COR-L47 (cell line): ENCODE measurements around the gene SPG7.
A peak's percentile ranks its signal among the peaks of the same experiment; 100 is the strongest.

Experiments
- DNase-seq: peaks from one replicate; lab custom pipeline; 2025; lab: John Stamatoyannopoulos, UW

SPG7 gene

DNA sequence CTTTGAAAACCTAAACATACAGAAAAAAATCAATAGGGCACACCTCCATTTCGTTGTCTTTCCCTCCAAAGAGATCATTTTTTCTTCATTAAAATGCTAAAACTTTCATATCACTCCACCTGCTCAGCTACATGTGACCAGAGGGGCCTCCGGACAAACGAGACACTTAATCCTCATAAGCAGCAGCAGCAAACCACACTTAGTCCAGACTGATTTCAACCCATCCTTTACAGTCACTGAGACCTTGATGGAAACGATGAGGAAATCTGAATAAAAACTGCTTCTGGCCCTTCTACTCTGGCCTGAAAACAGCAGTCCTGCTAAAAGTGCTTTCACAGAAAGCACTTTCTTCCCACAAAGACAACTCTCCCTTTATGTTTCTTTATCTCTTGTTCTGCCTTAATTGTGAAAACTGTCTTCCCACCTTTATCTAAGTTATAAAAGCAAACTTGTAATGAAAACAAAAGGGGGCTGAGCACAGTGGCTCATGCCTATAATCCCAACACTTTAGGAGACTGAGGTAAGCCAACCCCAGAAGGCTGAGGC lies 22.4 kb upstream of the SPG7 start:
- no peak for DNase-seq

DNA sequence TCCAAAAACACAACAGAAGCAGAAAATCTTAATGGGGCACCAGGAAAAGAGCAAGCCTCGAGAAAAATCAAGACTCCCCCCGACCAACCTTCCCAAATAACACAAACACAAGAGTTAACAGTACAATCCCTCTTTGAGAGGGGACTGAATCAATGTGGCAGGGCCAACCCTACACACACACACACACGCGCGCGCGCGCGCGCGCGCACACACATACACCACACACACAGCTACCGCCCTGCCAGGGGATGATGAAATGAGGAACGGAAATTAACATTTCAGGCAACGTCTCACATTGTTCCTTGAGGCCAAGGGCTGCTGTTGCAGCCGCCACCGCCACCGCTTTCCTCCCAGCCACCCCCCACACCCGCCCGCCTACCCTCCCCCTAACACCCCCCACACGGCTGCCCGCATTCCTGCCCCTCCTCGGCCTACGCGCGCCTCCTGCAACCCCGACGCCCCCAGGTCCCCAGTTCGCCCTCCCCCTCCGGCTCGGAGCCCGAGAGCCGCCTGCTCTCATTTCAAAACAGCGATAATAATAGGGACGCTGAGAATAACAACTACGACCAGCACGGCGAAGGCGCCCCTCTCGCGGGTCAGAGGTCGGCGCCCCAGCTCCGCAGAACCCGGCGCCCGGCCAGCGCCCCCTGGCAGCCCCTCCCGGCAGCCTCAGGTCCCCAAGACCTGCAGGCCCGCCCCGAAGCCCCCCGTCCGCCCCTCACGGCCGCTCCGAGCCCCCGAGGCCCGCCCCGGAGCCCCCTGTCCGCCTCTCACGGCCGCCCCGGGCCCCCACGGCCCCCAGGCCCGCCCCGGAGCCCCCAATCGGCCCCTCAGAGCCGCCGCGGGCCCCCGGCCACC lies 18.9 kb upstream of the SPG7 start:
- peak; percentile 80 for DNase-seq

DNA sequence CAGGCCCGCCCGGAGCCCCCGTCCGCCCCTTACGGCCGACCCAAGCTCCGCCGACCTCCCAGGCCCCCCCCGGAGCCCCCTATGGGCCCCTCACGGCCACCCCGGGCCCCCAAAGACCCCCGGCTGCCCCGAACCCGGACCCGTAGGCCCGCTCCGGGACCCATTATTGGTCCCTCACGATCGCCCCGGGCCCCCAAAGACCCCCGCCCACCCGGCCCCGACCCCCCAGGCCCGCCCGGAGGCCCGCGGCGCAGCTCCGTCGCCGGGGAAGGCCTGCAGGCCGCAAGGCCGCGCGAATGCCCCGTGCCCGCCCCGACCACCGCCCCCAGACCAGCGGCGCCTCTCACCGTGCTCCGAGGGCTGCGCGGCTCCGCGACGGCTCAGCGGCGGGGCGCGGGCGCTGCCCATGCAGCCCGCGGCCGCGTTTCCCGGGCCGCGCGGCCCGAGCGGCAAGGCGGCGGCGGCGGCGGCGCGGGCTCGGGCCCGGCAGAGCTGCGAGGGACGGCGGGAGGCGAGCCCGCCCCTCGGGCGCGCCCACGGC lies 18.2 kb upstream of the SPG7 start:
- no peak for DNase-seq

DNA sequence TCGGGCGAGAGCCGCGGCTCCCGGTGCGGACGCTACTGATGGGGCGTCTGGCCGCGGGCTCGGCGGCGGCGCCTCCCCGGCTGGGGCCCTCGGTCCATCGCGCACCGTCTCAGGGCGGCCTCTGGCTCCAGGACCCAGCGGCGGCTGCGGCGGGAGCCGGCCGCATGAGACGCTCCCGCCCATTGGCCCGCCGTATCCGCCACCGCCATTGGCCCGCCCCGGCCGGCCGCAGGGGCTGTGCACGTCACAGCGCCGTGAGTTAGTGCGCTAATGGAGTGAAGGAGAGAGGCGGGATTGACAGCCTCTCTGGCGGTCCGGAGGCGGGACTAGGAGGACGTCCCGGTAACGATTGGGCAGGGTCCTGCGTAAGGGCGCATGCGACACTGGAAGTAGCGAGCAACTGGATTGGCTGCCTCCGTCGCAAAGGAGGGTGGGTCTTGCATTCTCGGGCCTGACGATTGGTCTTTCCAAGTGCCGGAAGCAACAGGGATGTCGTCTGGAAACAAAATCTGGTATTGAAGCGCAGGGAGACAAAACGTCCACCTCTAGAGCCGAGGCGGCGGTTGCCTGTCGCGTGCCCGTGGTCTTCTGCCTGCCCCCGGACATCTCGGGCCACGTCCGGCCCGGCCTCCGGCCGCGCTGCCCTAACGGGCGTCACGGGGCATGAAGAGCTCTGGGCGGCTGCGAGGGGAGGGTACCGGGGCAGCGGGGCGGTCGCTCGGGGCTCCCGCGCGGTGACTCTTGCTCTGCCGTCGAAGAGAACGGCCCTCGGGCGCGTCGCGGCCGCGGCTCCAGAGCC lies 17.6 kb upstream of the SPG7 start, which contains the start of gene ANKRD11:
Gene ANKRD11 (minus strand): TSS at position 123 of the 799 bp plus-strand sequence. CDS start 173,542 bp downstream, outside the sequence.
- peak; percentile 99 for DNase-seq

DNA sequence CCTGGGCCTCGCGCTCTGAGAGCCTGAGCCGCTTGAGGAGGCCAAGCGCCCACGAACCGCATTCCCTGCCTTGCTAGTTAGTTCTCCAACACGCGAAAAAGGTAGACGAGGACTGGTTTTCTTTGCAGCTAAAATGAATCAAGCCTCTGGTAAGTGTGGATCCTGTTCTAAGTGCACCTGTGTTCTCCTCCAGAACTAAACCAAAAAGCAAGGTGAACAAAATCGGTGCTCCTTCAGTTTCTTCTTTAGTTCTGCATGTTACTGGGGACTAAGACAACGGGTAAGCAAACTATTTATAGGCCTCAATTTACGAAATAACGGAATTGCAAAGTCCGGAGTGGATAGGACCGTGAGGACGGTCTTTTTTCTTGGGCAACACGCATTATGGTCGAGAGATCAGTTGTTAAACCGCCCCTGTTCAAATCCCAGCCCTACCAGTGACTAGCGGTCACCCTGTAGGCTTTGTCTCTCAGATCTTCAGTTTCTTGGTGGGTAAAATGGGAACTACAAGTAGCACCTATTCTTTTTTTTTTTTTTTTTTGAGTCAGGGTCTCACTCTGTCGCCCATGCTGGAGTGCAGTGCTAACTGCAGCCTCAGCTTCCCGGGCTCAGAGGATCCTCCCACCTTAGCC lies 16.8 kb upstream of the SPG7 start:
- no peak for DNase-seq

DNA sequence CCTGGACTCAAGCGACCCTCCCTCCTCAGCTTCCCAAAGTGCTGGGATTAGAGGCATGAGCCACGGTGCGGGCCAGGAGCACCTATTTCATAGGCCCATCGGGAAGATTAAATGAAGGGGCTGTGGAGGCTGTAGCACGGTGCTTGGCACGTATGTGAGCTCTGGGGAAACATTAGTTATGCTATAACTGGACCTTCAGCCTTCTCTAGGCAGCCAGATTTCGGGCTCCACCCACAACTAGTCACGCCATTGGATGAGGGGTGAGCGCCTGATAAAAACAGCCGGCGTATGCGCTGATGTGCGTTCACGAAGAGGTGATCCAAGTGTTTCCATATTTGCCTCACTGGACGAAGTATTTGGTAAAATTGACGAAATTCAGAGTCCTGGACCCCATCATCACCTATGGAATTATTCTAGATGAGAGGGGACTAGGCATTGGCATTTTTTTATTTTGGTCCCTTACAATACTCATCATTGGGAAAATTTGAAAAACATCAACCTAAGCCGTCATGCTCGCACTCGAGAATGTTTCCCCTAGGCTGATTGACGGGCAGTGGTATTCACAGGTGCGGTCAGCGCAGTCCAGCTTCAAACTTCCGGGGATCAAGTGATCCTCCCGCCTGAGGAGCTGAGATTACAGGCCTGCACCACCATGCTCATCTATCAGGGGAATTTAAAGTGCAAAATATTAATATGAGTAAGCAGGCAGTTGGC lies 16.1 kb upstream of the SPG7 start:
- DNase-seq, result no peak

DNA sequence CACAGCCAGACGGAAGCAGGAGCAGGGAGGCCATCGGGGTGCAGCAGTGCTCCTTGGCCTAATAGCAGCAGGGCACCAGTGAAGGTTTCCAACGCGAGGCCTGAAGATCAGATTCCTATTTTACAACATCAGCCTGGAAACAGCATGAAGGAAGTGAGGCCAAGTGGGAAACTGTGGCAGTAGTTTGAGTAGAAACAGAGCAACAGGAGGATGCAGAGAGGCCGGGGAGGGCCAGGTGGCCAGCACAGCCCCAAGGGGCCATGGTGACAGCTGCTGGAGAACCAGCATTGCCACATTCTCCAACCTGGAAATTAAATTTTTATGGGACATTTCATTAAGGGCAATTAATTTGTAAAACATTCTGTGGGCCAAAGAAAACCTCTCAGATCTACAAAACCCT lies 14.4 kb upstream of the SPG7 start:
- no peak for DNase-seq

DNA sequence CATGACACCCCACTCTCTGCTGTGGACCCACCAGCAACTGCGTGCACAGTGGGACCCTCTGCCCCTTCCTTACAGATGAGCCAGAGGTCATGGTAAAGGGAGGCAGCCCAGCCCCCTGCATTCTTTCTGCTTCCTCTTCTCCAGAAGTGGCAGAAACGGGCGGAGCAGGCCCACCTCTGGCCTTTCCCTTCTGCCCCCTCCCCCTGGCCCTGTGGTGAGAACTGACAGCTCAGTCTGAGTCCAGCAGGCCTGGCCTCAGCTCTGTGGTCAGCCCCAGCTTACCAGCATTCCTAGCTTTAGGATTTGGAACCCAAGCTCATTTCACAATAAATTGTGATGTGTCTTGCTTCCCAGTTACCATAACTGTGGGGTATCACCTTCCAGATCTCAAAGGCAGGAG lies 13.1 kb upstream of the SPG7 start:
- DNase-seq, result no peak

DNA sequence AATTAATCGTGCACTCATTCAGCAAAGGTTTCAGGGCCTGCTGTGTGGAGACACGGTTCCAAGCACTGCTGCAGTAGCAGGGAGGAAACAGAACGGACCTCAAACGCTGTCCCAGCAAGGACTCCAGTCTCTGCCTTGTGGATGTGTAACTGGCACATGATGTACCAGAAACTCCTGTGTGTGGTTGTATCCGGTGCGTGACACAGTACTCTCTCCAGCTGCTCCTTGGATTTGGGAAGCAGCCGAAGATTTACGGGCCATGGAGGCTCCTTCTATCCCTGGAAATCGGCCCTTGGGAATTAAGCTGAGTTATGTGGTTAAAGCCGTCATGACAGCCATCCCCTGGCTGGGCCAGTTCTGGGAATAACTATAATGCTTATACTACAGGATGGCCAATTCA lies 9.4 kb upstream of the SPG7 start:
- no peak for DNase-seq

DNA sequence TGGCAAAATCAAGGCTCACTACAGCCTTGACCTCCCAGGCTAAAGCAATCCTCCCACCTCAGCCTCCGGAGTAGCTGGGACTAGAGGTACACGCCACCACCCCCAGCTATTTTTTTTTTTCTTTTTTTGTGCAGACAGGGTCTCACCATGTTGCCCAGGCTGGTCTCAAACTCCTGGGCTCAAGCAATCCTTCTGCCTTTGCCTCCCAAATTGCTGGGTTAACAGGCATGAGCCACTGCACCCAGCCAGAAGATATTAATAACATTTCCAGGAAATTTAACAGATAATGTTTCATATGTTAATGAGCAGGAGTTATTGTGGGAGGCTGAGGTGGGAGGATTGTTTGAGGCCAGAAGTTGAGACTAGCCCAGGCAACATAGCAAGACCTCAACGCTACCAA lies 8.4 kb upstream of the SPG7 start:
- DNase-seq, result no peak

DNA sequence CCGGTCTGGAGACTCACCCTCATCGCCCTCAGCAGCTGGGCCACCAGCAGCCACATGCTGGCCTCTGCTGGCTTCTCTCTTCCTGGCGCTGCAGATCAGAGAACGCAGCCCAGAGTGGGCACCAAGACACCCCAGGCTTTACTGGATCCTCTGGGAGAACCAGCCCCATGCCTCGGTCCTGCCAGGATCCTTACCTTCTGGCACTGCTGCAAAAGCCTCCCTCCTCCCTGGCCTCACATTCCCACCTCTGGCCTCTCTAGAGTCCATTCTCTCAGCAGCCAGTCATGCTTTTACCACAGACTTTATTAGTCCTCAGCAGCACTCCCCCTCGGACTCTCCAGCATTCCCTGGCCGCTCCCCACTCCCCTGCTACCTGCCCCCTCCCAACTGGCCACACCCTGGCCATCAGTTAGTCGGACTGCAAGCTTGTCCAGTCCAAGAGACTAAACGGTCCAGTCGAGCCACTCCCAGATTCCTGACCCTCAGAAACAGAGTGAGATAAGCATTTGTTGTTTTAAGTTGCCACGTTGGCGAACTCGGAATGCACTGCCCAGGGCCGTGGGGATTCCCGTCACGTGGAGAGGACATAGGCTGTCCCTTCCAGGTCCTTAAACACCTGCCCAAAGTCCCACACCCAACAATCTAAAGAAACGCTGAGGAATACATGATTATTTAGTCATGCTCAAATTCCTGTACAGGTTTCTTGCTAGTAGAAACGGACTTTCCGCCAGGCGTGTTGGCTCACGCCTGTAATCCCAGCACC lies 5.9 kb upstream of the SPG7 start:
- DNase-seq, result no peak

DNA sequence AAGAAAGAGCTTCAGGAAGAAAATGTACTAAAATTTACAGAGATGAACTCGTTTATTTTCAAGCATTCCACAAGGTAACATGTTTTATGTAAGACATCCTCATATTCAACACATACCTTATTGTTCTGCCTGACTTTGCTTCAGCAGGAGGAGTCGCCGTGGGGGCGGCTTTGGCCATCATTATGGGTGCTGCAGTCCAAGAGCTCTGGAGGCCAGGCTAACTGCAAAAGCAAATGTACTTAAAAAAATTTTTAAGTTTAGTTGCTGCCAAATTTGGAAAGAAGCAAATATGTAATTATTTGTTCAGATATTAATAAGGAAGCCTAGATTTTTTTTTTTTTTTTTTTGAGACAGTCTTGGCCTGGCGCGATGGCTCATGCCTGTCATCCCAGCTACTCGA lies 4.1 kb upstream of the SPG7 start:
- DNase-seq, result no peak

DNA sequence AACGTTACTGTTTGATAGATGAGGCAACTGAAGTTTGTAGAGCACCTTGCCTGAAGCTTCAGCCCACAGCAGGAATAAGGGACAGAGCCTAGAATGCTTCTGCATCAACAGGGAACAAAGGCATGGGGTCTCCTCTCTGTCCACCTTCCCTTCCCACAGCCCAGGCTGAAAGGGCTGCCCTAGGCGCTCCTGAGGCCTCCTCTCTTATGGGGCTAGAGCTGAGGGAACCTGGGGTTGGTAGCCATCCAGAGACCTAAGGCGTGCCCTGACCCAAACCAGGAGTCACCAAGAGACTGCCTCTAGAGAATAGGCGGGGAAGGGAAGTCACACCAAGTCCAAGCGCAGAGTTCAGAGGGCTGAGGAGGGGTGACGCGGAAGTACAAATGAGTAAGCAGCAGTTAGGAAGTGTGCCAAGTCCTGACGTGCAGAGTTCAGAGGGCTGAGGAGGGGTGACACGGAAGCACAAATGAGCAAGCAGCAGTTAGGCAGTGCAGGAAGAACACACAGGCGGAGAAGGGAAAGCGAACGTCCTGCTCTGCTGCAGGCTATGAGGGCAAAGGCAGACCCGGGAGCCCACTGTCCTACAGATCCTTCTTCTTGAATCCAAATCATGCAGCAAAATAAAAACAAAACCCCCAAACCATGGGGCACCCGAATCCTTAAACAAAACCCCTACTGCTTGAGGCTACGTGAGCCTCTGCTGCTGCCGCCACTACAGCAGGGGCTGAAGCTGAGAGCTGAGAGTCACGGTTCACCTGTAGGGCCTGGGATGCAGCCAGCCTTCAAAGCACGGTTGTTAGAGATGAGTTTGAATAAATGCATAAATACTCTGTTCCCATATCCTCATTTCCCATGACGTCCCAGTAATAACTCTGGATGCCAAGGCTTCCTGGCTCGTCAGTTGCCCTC lies 2.7 kb upstream of the SPG7 start:
- no peak for DNase-seq

DNA sequence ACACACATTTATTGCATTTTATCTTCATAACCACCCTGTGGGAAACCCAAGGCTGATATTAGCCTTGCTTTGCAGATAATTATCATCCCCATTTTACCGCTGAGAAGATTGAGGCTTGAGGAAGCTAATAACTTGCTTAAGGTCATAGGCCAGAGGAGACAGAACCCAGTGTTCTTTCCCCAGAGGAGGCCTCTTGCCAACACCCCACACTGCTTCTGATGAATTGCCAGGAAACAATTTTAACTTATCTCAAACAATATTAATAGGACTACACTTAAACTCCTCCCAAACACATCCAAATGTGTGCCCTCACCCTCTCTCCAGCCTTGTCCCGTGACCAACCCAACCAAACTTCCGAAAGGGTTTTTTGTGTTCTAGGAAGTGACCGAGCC lies 2.1 kb upstream of the SPG7 start:
- DNase-seq, result no peak

DNA sequence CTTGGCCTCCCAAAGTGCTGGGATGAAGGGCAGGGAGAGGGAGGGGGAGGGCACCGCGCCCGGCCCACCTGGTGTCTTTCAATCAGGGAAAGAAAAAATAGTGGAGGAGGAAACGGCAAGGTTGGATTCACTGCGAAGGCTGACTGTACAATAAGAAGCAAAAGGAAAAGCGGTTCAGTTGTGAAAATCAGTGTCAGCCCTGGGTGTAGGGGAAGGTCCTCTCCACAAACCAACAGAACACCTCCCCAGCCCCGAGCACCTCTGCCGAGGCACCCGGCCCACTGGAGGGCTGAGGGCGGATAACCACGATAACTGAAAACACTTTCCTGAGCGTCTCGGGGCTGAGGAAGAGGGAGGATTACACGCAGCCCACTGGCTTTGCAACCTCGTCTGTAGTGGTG lies 1.4 kb upstream of the SPG7 start:
- no peak for DNase-seq

DNA sequence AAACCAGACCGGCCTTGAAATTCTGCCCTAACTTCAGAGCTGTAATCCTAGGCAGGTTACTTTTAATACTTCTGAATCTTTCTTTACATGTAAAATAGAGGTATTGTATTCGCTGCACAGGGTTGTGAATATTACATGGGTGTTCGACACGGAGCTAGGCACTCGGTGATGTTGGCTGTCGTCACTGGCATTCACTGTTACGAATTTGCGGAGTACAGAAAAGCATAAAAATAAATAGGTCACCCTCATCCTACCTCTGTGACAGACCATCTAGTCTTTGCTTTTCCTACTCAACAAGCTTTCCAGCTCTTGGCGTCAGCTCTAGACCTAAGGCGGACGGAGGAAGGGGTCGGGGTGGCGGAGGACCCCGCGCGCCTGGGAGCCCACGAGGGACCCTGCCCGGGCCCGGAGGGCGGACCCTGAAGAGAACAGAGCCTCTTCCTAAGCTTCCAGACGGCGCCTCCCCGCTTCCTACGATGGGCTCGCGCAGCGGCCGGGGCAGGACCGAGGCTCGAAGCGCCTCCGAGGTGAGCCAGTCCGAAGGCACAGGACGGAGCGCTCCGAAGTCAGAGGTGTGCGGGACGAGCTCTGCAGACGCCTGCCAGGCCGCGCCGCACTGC lies 879 bp upstream of the SPG7 start:
- no peak for DNase-seq

DNA sequence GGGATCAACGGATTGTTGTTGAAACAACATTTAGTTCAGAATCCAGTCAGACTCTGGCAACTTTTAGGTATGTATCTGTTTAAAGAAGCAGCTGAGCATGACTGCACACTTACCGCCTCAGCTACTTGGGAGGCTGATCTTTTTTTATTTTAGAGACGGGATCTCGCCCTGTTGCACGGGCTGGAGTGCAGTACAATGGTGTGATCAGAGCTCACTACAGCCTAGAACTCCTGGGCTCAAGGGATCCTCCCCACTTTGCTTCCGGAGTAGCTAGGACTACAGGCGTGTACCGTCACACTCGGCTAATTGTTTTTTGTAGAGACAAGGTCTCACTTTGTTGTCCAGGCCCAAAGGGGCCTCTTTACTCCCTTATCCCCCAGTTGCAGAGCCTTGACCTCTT lies 2.3 kb downstream of the SPG7 start:
- no peak for DNase-seq

DNA sequence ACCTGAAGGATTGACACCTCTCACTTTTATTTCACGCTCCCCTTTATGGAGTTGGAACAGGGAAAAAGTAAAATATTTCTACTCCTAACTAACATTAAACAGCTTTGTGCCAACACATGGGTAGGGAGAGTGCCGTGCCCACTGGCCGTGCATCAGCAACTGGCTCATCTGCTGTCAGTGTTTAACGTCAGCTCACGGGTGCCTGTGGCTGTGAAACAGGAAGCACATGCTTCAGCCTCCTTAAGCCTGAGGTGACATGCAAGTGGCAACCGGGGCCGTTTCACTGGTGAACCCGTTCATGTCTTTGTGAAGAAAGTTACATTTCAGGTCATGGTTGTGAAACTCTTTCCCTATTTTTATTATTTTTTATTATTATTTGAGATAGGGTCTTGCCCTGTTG lies 3.2 kb downstream of the SPG7 start:
- no peak for DNase-seq

DNA sequence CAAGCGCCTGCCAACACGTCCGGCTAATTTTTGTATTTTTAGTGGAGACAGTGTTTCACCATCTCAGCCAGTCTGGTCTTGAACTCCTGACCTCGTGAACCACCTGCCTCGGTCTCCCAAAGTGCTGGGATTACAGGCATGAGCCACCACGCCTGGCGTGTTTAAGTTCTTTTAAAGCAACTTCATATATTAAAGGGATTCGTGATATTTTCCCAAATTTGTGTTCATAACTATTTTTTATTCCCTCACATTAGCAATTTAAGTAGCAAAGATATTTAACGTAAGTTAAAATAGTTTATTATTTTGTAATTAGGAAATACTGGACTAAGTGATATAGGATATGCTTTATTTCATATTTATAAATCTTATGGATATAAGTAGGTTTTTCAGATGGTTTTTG lies 4.2 kb downstream of the SPG7 start:
- DNase-seq, result no peak
